GM12892 (cell line): ENCODE results near the gene LRRC47.

ENCODE experiments used
- POLR2A ChIP-seq: IDR thresholded peaks from 2 replicates; pipeline ENCODE4 v1.6.1; 2011; ENCODE audit warnings: low read depth, low read length, control low read depth
- POLR2AphosphoS5 ChIP-seq: IDR thresholded peaks from 2 replicates; pipeline ENCODE4 v1.6.1; 2011; ENCODE audit warnings: low read depth, low read length, control low read depth
- TAF1 ChIP-seq: IDR thresholded peaks from 2 replicates; pipeline ENCODE4 v1.6.1; 2011; ENCODE audit warnings: low read depth, mild to moderate bottlenecking, control low read depth, low read length, borderline replicate concordance

DNA sequence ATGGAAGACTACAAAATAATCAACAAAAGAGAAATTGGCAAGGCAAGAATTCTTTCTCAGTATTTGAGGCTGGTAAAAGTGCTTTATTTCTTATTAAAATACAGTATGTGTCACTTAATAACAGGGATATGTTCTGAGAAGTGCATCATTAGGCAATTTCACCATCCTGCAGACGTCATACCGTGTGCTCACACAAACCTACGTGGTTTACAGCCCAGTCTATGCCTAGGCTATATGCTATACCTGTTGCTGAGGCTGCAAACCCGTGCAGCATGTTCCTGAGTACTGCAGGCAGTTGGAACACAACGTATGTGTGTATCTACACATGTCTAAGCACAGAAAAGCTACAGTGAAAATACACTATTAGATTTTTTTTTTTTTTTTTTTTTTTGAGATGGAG, 46.8 kb downstream of the LRRC47 start:
- no peak for TF ChIP-seq POLR2A
- TF ChIP-seq TAF1 = no peak
- TF ChIP-seq POLR2AphosphoS5 = no peak
